NOMO-1 treated with DMSO at 0.1 percent for 48 hours (cell line): ENCODE measurements around the gene OR2AJ1.
"Not testable (repeated sequence)": the region's sequence is repeated elsewhere in the genome, so short reads cannot be mapped to it uniquely, and the experiment has no call there.

Experiments
- DNase-seq: peaks from one replicate; lab custom pipeline; 2025; ENCODE audit not compliant: unreplicated experiment; lab: John Stamatoyannopoulos, UW

OR2AJ1 gene

GRCh38 chr1:247924868-247925267, at the start of gene OR2AJ1:
Gene OR2AJ1 (plus strand): TSS chr1:247924889. CDS start chr1:247933769, 8,880 bp downstream.
- no peak for DNase-seq

- no peak for DNase-seq
These were observed 41.3 kb upstream of the OR2AJ1 start for GRCh38 chr1:247883346-247883745.

DNA sequence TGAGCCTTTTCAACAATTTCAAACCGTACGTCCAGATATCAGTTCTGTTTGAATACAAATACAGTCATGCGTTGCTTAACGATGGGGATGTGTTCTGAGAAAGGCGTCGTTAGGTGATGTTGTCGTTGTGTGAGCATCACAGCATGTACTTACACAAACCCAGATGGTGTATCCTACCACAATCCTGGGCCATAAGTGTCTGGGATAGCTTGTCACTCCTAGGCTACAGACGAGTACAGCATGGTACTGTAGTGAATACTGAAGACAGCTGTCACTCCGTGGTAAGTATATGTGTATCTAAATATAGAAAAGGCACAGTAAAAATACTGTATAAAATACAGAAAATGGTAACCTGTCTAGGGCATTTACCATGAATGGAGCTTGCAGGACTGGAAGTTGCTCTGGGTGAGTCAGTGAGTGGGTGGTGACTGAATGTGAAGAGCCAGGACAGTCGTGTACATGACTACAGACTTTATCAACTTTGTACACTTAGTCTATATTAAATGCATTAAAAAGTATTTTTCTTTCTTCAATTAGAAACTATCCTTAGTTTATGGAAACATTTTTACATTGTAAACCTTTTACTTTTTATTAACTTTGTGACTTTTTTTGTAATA, 39.8 kb upstream of the OR2AJ1 start:
- DNase-seq = no peak

GRCh38 chr1:247895163-247895637, 29.5 kb upstream of the OR2AJ1 start, which contains the start of gene OR2W3:
Gene OR2W3 (plus strand): TSS chr1:247895587. CDS start chr1:247895587, 0 bp downstream.
- DNase-seq = no peak

DNA sequence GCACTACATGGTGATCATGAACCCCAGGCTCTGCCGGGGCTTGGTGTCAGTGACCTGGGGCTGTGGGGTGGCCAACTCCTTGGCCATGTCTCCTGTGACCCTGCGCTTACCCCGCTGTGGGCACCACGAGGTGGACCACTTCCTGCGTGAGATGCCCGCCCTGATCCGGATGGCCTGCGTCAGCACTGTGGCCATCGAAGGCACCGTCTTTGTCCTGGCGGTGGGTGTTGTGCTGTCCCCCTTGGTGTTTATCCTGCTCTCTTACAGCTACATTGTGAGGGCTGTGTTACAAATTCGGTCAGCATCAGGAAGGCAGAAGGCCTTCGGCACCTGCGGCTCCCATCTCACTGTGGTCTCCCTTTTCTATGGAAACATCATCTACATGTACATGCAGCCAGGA, 28.7 kb upstream of the OR2AJ1 start:
- no peak for DNase-seq

- DNase-seq = no peak
These were observed 20.6 kb upstream of the OR2AJ1 start for GRCh38 chr1:247904122-247904521.

GRCh38 chr1:247905181-247905580, 19.5 kb upstream of the OR2AJ1 start:
- DNase-seq = no peak

DNA sequence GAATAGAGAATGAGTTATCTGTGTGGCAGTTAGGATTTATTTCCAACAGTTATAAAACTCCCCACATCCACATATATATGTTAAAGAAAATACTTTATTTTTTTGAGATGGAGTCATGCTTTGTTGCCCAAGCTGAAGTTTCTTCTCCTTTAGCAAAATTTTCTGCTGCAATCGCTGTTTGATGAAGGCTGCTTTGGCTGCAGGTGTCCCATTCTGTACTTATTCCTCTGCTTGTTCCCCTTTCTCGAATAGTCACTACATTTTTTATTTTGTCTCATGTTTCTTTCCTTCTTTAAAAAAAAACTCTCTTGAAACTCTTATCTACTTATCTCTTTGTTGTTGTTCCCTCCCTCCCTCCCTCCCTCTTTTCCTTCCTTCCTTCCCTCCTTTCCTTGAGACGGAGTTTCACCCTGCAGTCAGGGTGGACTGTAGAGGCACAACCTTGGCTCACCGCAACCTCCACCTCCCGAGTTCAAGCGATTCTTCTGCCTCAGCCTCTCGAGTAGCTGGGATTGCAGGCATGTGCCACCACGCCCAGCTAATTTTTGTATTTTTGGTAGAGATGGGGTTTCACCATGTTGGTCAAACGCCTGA, 18.7 kb upstream of the OR2AJ1 start:
- DNase-seq = no peak

DNA sequence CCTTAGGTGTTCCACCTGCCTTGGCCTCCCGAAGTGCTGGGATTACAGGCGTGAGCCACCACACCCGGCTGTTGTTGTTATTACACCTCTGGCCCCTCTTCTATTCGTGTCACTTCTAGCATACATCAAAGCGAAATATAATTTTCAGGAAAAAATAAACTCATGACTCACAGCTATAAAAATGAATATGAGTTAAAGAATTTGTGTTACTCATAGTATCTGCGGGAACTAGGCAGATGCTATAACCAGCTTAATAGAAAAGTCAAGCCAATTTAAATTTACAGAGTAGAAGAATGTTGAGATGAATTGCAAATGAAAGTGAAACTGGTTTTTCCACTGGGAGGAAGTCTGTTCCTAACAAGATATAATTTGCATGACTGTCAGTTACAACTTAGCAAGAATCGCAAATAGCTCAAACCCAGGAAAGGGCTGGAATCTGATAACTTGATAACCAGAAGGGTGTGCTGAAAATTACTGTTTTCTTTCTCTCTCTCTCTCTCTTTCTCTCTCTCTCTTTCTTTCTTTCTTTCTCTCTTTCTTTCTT, 18.1 kb upstream of the OR2AJ1 start:
- DNase-seq = peak; percentile 25

DNA sequence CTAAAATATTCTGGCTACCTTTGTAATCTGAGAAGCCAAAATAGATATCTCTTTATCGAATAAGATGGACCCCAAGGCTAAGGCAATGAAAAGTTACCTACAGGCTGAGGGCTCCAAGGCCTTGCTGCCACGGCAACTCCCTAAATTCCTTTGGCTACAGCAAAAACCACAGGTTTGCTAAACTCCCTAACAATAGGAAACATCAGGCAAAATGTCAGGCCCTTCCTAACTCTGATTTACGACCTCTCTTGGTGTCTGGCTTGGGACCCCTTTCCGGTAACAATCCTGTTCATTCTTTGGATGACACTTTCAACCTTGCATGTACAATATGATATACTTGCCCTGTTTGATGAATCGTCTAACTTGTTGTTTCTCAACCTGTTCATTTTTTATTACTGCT, 15.9 kb upstream of the OR2AJ1 start:
- no peak for DNase-seq

- no peak for DNase-seq
These were observed 10.9 kb upstream of the OR2AJ1 start for GRCh38 chr1:247913786-247914185.

GRCh38 chr1:247914941-247915662, 9.6 kb upstream of the OR2AJ1 start:
- DNase-seq = no peak

DNA sequence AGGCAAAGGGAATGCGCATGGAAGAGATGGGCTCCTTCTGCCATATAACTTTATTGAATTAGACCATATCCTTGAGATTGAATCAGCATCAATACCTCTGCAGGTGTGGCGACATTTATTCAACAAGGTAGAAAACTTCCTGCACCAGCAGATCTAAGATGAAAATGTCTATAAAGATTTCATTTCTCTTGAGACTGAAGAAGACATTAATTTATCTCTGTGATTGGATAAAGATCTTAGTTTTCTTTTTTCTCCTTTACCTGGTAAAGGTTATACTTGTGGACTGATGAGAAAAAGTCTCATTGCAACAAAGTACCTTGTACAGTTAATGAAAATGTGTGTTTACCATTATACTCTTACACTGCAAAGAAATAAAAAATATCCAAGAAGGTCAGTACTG, 4.7 kb upstream of the OR2AJ1 start, which contains the start of gene OR2T8:
Gene OR2T8, plus strand, starts transcription at position 301 of the 400 bp plus-strand sequence. CDS start 766 bp downstream, outside the sequence.
- DNase-seq = no peak

DNA sequence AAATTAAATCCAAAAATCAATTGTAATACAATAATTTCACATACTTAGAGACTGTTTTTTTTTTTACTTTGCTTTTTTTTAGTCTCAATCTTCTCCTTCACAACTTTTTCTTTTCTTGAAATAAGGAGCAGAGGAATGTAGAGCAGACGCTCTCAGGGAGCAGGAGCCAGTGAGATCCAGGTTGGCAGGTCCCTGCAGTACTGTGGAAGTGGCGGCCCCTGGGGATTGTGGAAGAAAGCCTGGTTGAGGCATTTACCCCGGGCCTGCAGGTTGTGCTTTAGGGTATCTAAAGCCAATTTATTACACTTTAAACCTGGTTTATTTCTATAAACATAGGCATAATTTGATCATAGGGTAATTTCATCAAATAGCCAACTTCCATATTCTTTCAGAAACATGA, 748 bp upstream of the OR2AJ1 start:
- no peak for DNase-seq

- no peak for DNase-seq
These were observed 9.3 kb downstream of the OR2AJ1 start for GRCh38 chr1:247933989-247934388.

GRCh38 chr1:247935781-247936180, 11.1 kb downstream of the OR2AJ1 start:
- no peak for DNase-seq

- DNase-seq = no peak
These were observed 11.7 kb downstream of the OR2AJ1 start for GRCh38 chr1:247936415-247936814.

DNA sequence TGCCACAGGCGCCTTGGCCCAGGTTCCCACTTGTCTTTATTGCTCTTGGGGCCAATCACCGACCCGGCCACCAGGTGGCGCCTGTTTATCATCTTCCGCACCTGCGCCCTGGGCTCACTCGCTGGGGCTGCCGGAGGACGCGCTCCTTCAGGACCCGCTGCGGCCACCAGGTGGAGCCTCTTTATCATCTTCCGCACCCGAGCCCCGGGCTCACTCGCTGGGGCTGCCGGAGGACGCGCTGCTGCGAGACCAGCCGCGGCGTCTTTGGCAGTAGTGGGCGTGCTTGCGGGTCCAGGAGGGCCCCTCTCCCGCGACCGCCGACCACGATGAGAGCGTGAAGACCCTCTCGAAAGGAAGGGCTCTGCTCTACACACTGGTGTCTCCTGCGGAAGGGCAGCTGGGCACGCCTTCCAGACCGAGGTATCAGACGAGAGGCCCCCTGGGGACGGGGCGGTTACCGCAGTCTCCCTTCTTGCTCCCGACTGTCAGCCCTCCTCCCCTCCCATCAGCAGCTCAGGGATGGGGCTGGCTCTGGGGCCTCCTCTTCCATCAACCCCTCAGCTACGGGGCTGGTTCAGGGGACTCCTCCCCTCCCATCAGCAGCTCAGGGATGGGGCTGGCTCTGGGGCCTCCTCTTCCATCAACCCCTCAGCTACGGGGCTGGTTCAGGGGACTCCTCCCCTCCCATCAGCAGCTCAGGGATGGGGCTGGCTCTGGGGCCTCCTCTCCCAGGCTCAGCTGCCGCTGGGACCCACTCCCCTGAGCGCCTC, 12.5 kb downstream of the OR2AJ1 start:
- not testable (repeated sequence) for DNase-seq

DNA sequence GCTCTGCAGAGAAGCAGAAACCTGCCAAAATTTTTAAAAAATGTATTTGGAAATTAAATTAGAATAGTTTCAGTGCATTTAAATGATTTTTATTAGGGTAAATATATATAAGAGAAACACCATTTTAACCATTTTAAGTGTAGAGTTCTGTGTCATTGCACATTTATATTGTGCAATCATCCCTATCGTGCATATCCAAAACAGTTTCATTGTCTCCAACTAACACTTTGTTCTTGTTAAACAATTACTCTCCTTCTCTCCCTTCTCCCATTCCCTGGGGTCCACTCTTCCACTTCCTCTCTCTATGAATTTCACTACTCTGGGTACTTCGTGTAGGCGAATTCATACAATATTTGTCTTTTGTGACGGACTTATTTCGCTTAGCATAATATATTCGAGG, 17.9 kb downstream of the OR2AJ1 start:
- DNase-seq = no peak

GRCh38 chr1:247948558-247948957, 23.9 kb downstream of the OR2AJ1 start, which contains the start of gene OR2L8:
Gene OR2L8 (plus strand): TSS chr1:247948858. CDS start chr1:247948858, 0 bp downstream.
- no peak for DNase-seq

DNA sequence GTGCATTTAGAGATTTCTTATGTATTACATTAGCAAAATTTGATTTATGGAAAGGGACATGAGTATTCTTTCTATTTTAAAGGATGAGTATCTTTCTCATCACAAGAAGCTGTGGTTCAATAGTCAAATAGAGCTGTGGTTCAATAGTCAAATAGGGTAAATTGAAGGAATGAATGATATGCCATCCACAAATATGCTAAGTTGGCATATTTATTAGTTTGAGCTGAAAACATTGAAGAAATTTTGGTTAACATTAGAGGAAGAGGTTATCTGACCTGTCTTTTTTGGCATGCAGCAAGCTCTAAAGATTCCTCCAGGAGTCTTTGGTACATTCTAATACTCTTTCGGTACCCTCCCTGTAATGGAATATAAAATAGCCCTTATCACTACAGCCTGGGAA, 28.7 kb downstream of the OR2AJ1 start:
- no peak for DNase-seq
